ENCODE results near the gene ASTL.

ASTL gene

DNA sequence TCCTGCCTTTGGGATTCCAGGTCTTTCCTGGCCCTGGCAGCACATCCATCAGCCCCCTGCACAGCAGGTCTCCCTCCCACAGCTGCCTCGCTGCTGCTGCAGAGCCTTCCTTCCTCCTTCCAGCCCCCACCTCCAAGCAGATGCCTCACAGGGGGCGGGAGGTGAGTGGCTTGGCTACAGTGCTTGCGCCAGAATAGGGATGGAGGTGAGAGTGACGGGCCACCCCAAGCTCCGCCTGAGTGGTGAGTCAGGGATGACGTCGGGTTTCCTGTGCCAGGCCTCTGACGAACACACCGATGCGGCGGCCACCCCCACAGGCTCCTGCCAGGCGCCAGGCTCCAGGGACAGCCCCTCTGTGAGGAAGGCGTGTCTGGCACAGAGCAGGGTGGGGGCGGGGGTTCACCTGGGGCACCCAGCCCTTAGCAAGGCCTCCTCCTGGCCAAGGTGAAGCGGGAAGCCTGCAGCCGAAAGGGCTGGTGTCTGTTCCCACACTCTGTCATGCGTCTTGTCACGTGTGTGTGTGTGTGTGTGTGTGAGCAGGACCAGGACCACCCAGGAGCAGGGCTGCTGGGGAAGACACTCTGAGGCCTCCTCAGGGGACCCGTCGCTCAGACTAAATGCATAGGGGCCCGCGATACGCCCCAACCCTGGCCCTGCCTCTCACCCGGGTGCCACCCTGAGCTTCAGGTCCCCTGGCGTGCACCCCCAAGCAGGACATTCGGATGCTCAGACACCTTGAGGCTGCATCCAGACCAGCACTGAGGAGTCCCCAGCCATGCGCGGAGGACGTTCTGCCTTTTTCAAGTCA is 10.3 kb upstream of the ASTL start:
- peaks cover 29% of the 10 kb centered on the region for H3K27me3 Mint-ChIP-seq (ENCODE audit: low read depth, poor library complexity)
- H3K36me3 Mint-ChIP-seq (ENCODE audit: low read depth), result no peaks in the 10 kb centered on the region
- no peak overlapping the region for H3K4me3 Mint-ChIP-seq
- peak overlapping the region; percentile 42 for H3K27ac Mint-ChIP-seq
- peaks cover 57% of the 10 kb centered on the region for H3K4me1 Mint-ChIP-seq
- no peaks in the 10 kb centered on the region for H3K9me3 Mint-ChIP-seq
- TF ChIP-seq, protein P1, sequence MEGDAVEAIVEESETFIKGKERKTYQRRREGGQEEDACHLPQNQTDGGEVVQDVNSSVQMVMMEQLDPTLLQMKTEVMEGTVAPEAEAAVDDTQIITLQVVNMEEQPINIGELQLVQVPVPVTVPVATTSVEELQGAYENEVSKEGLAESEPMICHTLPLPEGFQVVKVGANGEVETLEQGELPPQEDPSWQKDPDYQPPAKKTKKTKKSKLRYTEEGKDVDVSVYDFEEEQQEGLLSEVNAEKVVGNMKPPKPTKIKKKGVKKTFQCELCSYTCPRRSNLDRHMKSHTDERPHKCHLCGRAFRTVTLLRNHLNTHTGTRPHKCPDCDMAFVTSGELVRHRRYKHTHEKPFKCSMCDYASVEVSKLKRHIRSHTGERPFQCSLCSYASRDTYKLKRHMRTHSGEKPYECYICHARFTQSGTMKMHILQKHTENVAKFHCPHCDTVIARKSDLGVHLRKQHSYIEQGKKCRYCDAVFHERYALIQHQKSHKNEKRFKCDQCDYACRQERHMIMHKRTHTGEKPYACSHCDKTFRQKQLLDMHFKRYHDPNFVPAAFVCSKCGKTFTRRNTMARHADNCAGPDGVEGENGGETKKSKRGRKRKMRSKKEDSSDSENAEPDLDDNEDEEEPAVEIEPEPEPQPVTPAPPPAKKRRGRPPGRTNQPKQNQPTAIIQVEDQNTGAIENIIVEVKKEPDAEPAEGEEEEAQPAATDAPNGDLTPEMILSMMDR (IDR thresholded peaks at IDR 0.05), result no peak
- DNase-seq, result peak; percentile 67

DNA sequence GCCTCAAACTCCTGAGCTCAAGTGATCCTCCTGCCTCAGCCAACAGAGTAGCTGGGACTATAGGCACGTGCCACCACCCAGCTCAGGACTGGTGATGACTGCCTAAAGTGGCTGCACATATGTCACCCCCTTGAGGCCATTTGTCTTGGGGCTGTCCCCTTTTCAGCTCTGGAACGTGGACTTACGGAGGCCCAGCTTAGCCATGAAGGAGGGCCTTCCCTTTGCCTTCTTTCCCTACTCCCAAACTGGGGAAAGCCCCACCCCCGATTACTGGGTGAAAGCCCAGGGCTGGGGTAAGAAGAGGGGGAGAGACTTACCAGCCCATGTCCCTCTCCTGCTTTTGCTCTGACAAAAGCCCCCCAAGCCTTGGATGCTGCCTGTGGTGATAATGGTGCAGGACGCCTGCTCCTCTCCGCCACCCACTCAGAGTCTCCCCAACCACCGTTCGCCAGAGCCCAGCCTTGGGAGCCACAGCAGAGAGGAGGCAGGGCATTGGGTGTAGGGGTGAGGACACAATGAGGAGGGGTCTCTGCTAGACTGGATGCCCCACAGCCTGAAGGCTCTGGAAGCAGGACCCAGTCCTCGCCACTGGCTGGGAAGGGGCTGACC is 9.4 kb upstream of the ASTL start:
- no peak for DNase-seq
- TF ChIP-seq, protein P1 (IDR thresholded peaks at IDR 0.05), result no peak
- peak overlapping the region; percentile 30 for H3K4me3 Mint-ChIP-seq
- peaks cover 36% of the 10 kb centered on the region for H3K27me3 Mint-ChIP-seq (ENCODE audit: low read depth, poor library complexity)
- H3K27ac Mint-ChIP-seq, result no peak overlapping the region
- no peaks in the 10 kb centered on the region for H3K36me3 Mint-ChIP-seq (ENCODE audit: low read depth)
- H3K4me1 Mint-ChIP-seq, result peaks cover 49% of the 10 kb centered on the region
- no peaks in the 10 kb centered on the region for H3K9me3 Mint-ChIP-seq

DNA sequence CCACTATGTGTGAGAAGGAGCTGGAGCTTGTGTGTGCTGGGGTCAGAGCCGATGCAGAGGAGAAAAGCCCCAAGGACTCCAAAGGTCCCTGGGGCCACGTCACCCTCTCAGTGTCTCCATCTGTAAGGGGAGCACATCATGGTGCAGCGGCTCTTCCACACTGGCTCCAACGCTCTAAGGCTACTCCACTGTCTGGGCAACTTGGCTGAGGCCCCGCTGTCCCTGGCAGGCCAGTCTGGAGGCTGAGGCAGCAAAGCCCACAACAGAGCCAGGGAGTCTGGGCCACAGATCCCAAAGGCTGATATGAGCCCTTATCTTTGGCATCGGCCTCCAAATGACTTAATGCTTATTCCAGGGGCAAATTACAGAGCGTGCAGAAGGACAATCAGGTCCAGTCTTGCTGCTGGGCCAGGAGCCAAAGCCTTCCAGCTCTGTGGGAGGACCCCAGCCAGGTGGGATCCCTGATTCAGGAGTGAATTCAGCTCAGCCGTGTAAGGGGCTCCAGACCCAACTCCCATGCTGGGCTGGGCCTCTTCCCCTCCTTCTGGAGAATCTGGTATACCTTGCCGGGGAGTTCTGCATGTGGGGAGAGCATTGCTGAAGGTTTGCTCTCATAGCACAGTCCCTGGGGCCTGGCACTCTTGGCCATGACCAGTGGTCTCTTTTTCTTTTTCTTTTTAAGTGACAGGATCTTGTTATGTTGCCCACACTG is 8.7 kb upstream of the ASTL start:
- Mint-ChIP-seq H3K4me1 (peaks cover 42% of the 10 kb centered on the region), H3K9me3 (no peaks in the 10 kb centered on the region), H3K36me3 (ENCODE audit: low read depth) (no peaks in the 10 kb centered on the region)

DNA sequence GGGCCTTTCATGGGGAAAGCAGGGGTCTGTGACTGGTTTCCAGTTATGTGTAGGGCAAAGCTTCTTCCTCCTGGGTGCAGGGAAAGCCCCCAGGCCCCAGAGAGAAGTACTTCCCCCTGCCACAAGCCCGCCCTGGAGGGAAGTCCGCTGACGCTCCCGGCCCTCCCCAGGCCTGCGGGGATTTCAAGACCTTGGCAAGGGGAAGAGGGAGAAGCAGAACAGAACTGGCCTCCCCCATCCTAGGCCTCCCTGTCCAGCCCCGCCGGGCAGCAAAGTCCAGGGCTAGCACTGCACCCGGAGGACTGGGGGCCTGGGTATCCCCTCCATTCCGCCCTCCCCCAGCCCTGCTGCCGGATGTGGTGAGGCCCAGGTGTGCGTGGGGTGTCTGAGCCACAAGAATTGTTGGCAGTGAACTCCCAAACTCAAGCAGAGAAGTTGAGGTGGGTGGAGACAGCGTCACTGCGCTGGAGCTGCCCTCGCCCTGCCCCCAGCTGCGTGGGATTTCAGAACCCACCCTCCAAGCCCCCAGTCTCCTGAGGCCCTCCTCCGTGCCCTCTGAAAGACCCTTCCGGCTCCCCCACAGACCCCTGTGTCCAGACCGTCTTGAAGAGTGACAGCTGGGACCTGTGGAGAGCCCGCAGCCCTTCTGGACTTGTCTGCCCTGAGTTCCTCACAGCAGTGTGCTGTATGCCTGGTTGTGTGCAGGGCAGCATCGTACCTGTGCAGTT is 8.0 kb upstream of the ASTL start:
- no peak overlapping the region for H3K27ac Mint-ChIP-seq
- no peaks in the 10 kb centered on the region for H3K36me3 Mint-ChIP-seq (ENCODE audit: low read depth)
- no peak for DNase-seq
- peaks cover 46% of the 10 kb centered on the region for H3K27me3 Mint-ChIP-seq (ENCODE audit: low read depth, poor library complexity)
- peaks cover 40% of the 10 kb centered on the region for H3K4me1 Mint-ChIP-seq
- no peaks in the 10 kb centered on the region for H3K9me3 Mint-ChIP-seq
- H3K4me3 Mint-ChIP-seq, result peak overlapping the region; percentile 42
- TF ChIP-seq, protein P1 (IDR thresholded peaks at IDR 0.05), result no peak

More for the DNA sequence above, 8.7 kb upstream of the ASTL start:
- H3K27ac Mint-ChIP-seq, result no peak overlapping the region
- peaks cover 42% of the 10 kb centered on the region for H3K27me3 Mint-ChIP-seq (ENCODE audit: low read depth, poor library complexity)
- H3K4me3 Mint-ChIP-seq, result peak overlapping the region; percentile 30
- TF ChIP-seq, protein P1 (IDR thresholded peaks at IDR 0.05), result no peak
- DNase-seq, result no peak

DNA sequence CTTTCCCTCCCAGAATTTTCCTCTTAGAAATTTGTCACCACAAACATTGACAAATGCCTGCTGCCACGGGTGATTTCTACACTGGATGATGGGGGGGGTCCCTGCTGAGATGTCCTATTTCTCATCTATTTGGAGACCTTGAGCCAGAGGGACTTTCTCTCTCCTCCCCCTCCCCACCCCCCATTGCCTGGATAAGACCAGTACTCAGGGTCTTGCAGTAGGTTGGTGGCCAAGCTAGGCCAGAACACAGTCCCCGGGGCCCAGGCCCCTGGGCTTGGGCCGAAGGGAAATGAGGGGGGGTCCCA is 7.5 kb upstream of the ASTL start:
- H3K4me3 Mint-ChIP-seq, result peak overlapping the region; percentile 69
- no peak for DNase-seq
- no peak overlapping the region for H3K27ac Mint-ChIP-seq
- peaks cover 40% of the 10 kb centered on the region for H3K4me1 Mint-ChIP-seq
- H3K27me3 Mint-ChIP-seq (ENCODE audit: low read depth, poor library complexity), result peaks cover 50% of the 10 kb centered on the region
- H3K9me3 Mint-ChIP-seq, result no peaks in the 10 kb centered on the region
- TF ChIP-seq, protein P1 (IDR thresholded peaks at IDR 0.05), result no peak
- no peaks in the 10 kb centered on the region for H3K36me3 Mint-ChIP-seq (ENCODE audit: low read depth)

Data from nephron progenitor cell (in vitro differentiated cells).